ENCODE measurements around the gene ZNF281.

- TF ChIP-seq CTCF (IDR thresholded peaks at IDR 0.05) (no peak), ZFX (IDR thresholded peaks at IDR 0.05; ENCODE audit: borderline replicate concordance) (no peak)
Observed at GRCh38 chr1:200437556-200438203, 27.8 kb upstream of the ZNF281 start.
